NOMO-1 treated with dmso at 0.1 percent for 144 hours (cell line): Measurements from ENCODE around the gene STK25.
"Not testable (repeated sequence)": the region's sequence is repeated elsewhere in the genome, so short reads cannot be mapped to it uniquely, and the experiment has no call there.

Experiments
- DNase-seq: peaks from one replicate; lab custom pipeline; 2025; ENCODE audit not compliant: unreplicated experiment; lab: John Stamatoyannopoulos, UW

The STK25 gene

DNA sequence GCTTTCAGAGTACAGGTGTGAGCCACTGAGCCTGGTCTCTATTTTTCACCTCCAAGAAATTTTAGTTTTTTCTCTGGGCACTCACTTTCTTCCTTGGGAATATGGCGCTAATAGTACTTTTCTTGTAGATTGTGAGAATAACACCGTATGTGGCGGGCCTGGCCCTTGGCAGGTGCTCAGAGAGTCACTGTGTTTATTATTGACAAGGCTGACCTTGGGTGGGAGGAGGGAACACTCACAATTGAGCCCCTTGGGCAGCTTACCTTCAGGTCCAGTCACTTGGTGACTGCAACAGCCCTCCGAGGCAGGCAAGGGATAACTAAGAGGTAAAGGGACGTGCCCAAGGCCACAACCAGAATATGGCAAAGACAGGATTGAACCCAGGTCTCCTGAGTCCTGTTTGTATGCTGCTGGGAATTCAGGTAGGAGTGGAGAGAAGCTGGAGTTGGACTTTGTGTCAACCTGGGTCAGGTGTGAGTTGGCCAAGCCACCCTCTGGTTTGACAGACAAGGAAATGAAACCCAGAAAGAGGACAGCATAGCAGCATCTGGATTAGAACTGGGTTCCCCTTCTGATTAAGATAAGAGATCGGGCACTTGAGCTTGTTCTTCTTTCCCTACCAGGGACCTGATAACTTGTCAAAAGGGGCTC lies 2.8 kb upstream of the STK25 start:
- DNase-seq = no peak

DNA sequence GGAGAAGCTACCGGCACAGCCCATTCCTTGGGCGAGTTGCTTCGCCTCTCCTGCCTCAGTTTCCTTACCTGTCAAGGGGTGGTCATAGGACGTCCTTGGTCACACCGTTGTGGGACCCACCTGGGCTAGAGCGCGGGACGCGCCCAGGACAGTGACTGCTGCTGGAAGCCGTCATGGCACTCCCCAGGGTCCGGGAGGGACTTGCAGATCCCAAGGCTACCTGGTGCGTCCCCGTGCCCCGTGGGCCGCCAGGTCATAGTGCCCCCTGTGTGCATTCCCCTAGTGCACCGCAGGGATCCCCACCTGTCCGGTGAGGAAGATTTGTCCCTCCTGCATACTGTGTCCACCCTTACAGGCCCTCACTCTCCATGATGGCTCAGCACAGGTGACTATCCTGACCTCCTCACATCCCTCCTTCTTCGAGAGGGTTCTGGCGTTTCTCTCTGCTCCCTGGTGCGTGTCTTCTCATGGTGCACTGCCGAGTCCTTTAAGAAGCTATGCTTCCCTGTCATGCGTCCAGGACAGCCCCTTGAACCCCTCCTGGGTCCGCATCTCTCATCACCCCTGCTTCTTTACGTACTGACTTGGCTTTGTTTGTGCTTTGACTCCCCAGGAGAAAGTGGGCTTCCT lies 886 bp upstream of the STK25 start:
- no peak for DNase-seq

DNA sequence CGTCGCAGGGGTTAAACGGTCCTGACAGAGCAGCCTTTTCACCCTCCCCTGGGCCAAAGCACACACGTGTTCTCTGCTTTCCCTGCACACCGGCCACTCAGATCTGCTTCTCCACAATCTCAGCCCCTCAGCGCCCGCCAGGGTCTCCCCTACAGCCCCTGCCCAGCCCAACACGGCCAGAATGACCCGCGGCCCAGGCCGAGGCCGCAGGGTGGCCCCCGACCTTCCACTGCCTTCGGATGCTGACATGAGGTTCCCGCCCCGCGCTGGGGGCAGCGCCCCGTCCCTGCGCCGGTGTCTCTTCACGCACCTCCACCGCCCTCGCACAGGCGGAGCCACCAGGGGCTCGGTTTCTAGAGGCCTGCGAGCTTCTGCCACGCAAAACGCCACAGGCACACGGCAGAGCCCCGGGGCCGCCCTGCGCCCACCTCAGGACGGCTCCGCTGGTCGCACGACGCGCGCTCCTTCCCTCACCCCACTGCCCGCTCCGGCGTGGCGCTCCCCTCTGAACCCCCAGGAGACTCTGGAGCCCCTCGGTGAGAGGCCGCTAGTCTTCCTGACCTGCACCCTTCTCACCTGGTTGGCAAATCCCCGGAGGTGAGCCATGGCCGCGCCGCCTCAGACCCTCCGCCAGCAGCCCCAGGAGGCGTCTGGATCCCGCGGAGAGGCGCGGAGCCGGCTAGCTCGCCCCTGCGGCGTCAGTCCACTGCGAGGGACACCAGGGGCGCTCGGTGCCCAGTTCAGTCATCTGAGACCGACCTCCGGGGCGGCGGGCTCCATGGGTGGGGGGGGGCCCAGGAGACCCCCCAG lies 749 bp downstream of the STK25 start:
- DNase-seq = no peak

DNA sequence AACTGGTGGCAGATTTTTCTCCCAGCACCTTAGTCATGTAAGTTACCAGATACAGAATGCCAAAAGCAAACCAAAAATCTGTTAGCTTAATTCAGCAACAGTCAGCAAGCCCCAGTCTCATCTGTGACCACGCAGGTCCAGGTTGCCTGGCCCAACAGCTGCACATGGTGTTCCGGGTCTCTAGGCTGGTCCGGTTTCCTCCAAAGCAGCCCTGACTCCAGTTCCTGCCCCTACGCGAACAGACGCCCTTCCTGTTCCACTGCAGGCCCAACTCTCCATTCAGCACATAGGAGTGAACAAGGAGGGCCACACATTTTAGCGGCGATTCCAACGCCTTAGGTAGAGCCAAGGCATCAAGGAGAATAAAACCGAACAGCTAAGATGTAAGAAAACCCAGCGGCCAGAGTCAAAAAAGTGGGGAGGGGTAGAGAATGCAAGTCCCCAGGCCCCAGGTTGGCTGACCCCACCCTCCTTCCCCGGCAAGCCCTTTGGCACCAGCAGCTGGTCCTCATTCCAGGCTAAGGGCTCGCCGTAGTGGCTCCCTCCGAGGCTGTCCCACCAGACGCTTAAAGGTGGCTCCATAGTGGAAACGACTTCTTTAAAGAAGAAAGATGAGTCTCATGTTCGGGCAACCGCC lies 1.5 kb downstream of the STK25 start:
- no peak for DNase-seq

DNA sequence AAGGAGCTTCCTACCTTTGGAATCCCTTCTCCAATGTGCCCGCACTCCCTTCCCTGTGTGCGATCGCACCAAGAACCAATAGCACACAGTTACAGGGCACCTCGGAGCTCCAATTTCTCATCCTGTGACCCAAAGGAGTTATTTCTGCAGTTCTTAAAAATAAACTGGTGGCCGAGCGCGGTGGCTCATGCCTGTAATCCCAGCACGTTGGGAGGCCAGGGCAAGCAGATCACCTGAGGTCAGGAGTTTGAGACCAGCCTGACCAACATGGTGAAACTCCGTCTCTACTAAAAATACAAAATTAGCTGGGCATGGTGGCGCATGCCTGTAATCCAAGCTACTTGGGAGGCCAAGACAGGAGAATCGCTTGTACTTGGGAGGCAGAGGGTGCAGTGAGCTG lies 2.1 kb downstream of the STK25 start:
- DNase-seq = not testable (repeated sequence)

DNA sequence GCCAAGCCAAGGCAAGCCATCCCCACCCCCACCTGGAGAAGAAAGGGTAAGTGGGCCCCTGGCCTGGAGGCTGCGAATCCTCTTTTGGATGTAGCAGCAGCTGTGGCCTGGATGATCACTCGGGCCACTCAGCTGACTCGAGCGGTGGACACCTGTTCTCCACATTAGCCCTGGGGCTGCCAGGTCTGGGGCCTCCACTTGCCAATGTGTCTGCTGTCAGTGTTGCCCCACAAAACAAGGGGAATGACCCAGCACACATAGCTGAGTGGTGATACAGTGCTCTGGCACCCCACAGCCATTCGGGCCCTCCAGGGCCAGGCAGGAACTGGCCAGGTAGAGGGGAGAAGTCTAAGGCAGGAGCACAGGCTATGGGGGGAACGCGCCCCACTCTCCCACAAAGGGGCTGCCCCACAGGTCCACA lies 2.6 kb downstream of the STK25 start:
- DNase-seq = no peak

DNA sequence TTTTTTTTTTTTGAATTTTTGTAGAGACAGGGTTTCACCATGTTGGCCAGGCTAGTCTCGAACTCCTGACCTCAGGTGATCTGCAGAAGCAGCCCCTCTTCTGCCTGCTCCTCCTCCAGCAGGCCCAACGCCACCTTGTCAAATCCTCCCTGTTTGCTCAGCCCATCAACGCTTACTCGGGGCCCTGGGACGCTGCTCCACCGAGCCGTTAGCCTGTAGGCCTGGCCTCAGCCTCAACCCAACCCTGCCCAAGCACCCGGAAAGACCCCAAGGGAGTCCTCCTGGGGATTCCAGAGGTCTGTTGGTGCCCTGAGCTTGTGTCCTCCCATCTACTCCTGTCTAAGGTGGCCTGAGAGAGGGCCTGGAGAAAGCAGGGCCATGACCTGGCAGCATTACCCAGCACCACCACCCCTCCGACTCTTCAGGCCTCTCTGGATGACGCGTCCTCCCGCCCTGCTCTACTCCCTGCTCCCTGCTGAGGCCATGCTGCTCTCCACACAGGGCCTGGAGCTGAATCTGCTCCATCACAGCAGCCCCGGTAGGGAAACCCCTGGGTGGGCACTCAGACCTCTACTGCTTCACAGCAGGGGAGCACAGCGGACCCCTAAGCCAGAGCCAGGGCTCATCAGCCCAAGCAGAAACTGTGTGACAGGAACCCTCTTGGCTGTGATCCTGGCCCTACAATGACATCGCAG lies 3.2 kb downstream of the STK25 start:
- no peak for DNase-seq

DNA sequence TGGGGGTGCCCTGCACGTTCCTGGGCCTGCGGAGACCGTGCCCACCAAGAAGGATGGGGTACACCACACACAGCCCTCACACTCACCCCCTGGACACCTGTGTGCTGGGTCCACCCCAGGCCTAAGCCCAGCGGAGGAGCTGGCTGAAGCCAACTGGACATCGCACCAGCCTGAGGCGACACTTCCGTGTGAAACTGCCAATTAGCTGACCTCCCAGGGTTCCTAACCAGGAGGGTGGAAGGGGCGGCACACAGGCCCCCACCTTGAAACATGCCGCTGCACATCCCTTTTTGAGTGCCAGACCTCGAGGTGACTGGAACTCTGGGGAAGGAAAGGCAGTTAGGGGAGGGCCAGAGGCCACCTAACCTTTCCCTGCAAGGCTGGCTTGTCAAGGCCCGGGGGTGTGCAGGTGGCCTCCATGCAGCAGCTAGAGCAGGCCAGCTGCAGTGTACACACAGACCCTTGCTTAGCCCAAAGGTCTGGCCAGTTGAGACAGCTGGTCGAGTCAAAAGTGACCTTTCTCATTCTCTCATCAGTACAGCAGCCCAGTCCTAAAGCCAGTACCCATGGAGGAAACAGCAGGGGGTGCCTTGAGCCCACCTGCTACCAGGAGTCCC lies 4.5 kb downstream of the STK25 start:
- DNase-seq = no peak

DNA sequence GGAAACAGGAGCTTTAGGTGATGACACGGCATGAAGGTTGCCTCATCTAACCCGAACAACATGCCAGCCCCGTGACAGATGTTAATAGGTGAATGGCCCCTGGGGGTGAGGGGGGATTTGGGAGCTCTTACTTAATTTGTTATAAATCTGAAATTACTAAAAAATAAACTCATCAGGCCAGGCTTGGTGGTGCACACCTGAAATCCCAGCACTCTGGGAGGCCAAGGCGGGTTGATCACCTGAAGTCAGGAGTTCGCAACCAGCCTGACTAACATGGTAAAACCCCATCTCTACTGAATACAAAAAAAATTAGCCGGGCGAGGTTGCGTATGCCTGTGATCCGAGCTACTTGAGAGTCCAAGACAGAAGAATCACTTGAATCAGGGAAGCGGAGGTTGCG lies 6.1 kb downstream of the STK25 start:
- DNase-seq = no peak

DNA sequence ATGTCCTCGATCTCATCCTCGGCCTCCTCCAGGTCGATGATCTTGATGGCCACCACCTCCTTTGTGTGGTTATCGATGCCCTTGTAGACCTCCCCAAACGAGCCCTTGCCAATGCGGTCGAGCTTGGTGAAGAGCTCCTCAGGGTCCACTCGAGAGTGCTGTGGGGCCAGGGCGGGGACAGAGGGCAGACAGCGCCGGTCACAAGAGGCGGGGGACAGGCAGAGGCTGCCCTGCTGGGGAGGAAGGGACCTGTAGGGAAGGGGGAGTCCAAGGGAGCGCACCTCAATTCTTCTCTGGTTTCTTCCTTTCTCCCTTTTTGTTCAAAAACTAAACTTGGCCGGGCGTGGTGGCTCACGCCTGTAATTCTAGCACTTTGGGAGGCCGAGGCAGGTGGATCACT lies 6.8 kb downstream of the STK25 start:
- DNase-seq = no peak

DNA sequence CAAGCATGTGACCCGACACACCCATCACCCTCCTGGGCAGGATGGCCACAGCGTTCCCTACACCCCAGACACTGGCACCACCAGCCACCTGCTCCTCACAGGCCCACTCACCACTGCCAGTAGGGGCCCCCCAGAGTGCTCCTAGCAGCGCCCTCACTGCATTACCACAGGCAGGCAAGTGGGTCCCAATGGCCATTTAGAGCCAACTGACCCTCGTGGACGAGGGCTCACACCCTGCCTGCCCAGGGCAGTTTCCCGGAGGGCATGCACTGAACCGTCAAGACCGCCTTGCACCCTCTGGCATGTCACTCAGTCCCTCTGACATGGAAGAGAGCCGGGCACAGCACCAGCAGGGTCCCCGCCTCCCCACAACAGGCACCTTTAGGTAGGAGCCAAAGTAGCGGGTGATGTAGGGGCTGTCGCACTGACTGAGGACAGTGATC lies 7.3 kb downstream of the STK25 start:
- DNase-seq = no peak

DNA sequence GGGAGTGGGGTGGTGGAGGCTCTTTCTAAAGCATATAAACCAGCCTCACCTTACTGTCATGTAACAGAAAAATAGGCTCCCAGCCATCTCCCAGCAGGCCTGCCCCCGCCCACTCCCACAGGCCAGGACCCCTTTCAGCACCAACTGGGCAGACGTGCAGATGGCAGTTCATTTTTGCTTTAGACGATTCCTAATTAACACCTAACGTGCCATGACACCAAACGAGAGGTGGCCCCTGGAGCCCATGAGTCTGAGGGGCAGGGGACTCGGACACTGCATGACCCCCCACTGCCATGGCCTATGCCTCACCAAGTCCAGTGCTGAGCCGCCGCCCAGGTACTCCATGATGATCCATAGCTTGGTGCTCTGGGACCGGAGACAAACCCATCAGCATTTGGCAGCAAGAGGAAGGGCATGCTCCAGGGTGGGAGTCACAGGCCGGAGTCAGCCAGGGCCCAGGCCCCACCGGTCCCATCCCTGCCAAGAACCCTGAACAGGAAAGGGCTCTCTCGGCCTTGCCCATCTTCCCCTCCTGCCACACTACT lies 7.9 kb downstream of the STK25 start:
- no peak for DNase-seq

DNA sequence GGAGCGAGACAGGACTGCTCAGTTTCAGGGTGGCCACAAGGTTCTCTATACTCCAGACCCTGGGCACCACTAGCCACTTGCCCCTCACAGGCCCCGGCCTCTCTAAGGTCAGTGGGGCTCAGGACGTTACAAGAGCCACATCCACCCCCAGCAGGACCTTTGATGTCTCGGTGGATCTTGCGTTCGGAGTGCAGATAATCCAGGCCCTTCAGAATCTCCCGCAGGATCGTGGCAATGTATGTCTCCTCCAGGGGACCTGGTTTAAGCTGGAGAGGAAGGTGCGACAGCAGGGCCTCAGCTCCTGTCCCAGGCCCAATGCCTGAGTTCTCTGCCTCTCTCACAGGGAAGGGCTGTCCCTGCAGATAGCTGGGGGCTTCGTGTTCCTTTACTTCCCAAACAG lies 8.4 kb downstream of the STK25 start:
- no peak for DNase-seq

DNA sequence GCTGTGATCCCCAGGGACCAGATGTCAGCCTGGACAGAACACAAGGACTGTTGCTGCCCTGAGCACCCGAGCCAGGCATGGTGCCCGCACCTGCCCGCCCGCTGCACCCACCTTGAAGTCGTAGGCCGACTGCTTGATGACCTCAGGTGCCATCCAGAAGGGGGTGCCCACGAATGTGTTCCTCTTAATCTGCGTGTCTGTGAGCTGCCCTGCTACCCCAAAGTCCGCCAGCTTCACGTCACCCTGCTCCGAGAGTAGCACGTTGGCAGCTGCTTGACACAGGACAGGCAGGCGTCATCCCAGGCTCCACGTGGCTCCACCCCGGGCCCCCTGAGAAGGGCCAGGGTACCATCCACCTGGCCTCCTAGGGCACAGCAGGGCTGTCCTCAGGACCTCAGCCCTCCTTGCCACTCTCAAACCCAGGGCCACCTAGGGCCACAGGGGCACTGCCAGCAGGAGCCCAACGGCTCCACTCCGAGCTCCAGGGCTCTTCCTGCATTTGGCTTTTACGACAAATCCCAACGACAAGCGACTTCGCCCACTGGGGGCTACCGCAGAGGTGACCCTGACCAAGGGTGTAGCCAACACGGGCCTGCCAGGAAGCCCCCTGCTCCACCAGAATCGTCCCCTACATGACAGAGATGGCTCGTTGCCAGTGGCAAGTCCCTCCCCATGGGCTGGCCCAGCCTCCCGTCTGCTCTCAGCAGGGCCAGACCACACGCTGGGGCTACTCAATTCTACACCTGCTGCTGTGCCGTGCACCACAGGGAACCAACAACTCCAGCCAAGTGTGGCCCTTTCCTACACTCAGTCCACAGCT lies 9.0 kb downstream of the STK25 start:
- DNase-seq = no peak

DNA sequence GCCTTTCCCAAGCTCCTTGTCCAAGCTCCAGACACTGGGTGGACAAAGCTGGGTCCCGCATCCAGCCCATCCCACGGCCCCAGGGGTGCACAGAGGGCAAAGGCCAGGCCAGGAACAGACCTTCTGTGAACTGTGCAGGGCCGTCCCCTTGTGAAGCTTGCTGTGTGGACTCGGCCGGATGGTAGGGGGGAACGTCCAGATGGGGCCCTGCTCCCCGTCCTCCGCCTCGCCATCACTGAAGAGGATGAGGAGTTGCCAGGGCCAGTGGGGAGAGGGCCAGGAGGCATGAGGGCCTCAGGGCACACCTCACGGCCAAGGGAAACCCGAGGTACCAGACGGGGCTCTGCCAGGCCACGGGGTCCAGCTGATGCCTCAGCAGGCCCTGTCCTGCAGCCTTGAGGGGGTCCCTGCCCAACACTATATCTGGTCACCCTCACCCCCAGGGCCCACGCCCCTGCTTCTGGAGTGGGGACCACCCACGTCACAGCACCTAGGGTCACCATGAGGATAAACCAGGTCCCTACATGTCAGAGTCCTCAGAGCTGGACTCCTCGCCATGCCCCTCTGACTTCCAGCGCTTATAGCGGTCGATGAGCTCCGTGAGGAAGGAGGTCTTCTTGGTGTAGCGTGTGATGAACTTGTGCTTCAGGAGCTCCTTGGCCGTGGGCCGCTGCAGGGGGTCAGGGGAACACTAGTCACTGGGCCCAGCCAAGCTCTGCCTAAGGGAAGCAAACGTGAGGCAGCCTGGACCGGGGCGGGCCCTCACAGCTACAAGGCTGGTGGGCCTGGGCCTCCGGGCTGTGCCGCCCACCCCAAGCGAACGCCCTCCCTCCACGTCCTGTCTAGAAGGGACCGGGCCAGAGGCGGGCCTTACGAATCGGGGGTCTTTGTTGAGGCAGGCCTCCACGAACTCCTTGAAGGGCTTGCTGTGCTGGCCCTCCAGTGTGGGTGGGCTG lies 10.0 kb downstream of the STK25 start:
- no peak for DNase-seq

DNA sequence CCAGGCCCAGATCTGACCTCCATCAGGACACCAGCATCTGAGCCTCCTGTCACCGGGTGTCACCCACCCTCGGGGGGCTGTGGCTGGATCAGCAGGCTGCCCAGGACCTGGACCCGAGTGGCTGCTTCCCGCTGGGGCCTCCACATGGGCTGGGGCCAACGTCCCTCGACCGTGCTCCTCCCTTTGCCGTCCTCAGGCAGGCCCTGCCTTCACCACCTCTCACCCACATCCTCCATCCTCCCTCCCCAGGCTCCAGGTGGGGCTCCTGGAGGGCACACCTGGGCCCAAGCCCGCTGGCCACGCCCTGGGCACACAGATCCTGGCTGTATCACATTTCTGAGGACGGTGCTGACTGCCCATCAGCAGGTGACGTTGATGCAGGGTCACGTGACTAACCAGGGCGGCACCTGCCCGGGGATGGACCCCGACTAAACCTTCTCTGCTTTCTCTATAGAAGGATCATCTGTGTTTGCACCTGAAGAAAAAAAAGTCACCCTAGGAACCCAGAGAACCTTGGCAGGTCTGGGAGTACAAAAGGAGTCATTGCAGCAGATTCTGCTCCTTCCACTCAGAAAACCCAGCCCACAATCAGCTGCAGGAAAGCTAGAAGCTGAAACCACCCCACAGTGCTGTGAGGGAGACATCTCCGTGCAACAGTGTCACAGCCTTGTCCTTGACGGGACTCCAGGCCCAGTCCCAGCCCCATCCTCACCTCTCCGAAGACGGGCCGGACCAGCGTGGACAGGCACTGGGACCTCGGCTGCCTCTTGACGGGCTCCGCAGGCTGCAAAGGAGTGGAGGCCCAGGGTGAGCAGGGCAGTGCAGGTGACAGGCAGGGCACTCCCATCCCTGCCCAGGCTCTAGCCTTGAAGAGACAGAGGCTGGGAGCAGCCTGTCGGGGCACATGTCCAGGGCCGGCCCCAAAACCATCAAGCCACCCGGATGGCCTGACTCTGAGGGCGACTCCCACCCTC lies 11.2 kb downstream of the STK25 start:
- DNase-seq = no peak

DNA sequence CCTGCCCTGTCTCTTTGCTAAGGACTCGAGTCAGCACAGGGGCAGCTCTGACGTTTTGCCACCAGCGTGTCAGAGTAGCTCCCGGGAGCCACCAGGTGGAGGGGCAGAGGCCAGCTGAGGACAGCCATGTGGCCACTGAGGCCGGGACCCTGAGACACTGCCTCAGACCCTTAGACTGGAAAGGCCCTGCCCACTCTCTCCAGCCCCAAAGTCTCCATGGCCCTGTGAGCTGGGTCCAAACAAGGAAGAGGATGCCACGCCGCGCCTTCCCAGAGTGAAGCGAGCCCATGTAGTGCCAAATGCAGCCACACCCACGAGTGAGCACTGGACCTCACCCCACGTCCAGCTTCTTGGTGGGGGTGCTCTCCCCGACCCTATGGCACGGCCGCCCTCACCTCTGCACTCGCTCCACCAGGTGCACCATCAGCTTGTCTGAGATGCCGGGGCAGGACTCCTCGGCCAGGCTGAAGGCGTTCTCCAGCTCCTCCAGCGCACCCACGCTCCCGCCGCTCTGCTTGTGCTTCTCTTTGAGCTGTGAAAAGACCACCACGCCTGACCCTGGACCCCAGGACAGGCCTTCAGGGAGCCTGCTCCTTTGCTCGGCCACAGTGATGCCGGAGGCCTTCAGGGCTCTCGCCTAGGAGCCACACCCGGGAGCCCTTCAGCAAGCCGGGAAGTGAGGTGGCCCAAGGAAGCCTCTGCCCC lies 12.2 kb downstream of the STK25 start:
- DNase-seq = no peak
